SK-N-MC (cell line): ENCODE results near the gene PLXNB2.

Source experiments
- EZH2 ChIP-seq: fragments of 200-600 bp; sonication (generic); IDR thresholded peaks from one replicate; pipeline ENCODE4 v1.6.1; 2017; ENCODE audit warnings: antibody characterized with exemption
- POLR2AphosphoS5 ChIP-seq: IDR thresholded peaks from 2 replicates; pipeline ENCODE4 v1.6.1; 2012; ENCODE audit warnings: mild to moderate bottlenecking, low read depth, low read length, borderline replicate concordance

GRCh38 chr22:50303515-50303847 is 4.0 kb downstream of the PLXNB2 start:
- TF ChIP-seq EZH2 (no peak), POLR2AphosphoS5 (no peak)
